ENCODE measurements around the gene TAOK1.

The TAOK1 gene

DNA sequence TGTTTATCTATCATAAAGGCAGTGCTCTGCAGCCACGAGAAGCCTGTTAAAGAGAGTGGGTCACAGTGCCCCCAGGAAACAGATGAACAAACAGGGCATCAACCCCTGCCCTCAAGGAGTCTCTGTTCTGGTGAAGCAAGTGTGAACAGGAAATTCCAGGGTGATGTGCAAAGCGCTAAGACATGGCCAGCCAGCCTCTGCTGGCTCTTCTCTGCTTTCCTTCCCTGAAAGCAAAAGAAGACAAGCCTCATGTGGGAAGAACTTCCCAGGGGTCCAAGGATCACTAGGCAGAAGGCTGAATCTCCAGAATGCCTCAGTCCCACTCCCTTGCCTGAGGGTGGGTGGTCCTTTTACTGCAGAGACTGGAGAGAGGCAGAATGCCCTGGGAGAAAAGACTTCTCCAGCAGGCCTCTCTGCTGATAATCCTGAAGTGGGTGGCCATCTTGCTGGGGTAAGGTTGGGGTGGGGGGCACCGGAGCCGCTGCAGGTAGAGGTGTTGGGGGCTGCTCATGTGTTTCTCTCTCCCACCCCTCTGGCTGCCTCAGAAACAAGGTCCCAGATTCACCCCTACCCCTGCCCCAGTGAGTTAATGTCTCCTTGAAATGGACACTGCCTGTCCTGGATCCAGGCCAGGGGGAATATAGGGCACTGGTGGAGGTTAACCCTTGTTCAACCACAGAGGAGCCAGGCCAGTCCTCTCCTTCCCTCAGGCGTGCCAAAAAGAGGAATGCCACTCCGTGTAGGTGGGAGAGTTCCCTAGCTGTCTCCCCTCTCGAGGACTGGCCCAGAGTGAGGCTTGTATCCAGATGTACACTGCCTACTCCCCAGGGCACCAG lies 205.2 kb downstream of the TAOK1 start:
- no peak for DNase-seq (ENCODE audit: low read depth)

DNA sequence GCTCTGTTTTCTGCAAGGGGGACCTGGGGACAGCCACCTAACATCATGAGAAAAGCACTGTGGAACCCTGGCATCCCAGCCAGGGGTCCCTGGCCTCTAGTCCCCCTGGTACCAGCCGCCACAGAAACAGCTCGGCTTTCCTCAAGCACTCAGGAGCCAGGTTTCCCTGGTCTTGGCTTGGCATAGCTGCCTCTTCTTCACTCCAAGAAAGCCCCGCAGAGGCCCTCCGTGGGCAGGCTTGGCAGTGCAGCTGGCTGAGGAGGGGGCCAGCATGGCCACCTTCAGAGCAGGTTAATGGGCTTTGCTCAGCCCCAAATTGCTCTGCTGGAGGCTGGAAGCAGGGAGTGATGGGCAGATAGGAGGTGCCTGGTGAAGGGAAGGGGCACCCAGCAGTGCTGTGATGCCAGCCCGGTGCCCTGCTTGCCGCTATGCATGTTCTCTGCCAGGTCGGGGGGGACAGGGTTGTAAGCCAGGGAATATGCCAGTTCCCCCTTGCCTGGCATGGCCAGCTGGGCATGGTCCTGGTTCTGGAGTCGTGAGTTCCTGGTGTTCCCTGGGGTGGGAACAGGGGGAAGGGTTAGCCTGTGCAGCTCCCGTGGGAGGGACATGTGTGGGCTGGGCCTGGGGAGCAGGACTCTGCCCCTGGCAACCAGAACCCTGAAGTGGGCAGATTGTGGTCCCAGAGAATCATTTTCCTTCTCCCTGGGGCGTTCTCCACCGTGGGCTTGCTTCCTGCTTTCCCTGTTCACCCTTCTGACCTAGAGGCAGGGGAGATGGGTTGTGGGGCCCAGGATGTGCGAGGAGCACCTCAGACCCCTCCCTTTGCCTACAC lies 206.0 kb downstream of the TAOK1 start:
- DNase-seq (ENCODE audit: low read depth), result no peak

DNA sequence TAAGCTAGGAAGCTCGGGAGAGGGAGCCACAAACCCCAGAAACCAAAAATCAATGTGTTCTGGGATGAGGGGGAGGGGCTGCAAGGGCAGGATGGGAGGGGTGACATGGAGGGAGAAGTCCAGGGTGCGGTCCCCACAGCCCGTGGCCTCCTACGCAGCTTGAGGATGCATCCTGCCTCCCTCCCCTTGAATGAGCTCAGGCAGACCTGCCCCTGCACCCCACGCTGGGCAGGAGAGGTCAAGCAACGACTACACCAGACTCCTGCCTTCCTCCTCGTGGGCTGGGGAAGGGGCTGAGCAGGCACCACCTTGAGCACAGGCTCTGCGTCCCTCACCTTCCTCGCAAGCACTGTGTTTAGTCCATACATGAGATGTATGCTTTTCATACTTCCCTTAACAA lies 206.6 kb downstream of the TAOK1 start:
- no peak for DNase-seq (ENCODE audit: low read depth)

DNA sequence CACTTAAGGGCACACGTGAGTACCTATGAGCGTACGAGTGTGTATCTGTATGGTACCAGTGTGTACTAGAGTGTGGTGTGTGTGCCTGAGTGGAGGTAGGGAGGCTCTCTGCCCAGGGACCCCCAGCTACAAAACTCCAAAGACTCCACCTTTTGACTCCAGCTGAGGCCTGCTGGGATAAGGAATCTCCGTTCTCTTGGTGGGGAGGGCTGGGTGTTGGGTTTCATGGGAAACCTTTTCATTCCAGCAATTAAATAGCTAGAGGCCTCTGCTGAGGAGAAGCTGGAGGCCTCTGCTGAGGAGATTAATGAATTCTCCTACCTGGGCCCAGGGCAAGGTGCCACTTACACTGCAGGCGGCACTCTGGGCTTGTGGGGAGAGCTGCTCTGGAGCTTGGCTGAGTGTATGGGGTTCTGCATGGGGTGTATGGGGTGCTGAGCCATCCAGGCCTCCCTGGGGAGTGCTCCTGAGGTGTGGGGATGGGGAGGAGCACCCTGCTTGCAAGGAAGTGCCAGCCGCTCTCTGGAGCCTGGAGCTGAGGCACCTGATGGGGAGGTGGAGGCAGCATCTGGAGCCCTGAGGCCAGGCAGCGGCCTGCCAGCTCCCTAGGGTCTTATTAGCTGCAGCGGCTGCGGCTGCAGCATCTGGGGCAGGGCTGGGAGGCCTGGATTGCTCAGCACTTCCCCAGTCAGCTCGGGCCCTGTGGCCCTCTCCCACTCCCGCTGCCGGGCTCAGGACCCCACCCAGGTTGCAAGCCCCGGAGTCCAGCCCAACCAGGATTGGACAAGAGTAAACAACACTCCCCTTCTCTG lies 207.4 kb downstream of the TAOK1 start:
- no peak for DNase-seq (ENCODE audit: low read depth)

Data from activated T-helper 9 cell treated with anti-CD3 and anti-CD28 coated beads, Interleukin-2, amount 50 U/mL, for 16 hours (primary cell).